ENCODE measurements around the gene RPS15. TPM values are rescaled to one million over a fixed set of nuclear protein-coding genes. Genes with fewer than 3 reads are reported as not detected.
"Not testable (repeated sequence)": the region's sequence is repeated elsewhere in the genome, so short reads cannot be mapped to it uniquely, and the experiment has no call there.

Gene RPS15
- total RNA-seq, 2 donors from 2014 or later = 908 to 922 TPM

- ATAC-seq (peak; percentile 8), DNase-seq (no peak)
- intact Hi-C loops (cut with DNase I, micrococcal nuclease) = no loop called here
These were observed 33.4 kb downstream of the RPS15 start for GRCh38 chr19:1471515-1472160.

- DNase-seq (no peak), ATAC-seq (no peak)
- intact Hi-C loops (cut with DNase I, micrococcal nuclease) = no loop called here
These were observed 34.3 kb downstream of the RPS15 start for GRCh38 chr19:1472231-1473084.

DNA sequence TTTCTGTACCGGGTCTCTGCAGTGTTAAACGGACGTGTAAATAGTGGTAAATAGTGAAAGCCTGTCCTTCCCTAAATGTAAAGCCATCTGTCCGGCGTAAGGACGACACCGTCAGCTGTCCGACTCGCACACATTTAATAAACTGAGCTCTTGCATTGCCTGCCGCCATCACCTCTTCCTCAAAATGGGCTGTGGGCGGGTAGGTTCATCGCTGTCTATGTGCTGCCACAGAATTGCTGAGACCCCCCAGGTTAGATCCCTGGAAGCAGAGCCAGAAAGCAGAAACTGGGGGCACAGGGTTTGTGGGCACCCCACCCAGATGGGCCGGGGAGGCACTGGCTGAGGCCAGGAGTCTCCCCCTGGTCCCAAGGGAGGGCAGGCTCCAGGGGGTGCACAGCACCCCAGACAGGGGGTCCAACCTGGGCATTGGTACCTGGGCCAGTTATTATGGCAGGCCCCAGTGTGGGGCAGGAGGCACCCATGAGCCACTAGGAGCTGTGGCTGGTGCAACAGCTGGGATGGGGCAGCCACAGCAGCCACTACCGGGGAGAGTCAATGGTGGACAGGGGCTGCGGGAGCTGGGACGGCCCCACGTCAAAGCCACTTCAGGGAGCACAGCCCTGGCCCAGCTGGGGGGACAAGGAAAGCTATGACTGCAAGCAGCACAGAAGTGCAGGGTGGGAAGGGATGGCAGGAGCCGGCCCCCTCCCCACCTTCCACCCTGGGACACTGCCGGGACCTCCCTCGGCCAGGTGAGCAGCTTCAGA, 35.1 kb downstream of the RPS15 start:
- DNase-seq (no peak), ATAC-seq (no peak)
- intact Hi-C loops (cut with DNase I, micrococcal nuclease) = no loop called here

DNA sequence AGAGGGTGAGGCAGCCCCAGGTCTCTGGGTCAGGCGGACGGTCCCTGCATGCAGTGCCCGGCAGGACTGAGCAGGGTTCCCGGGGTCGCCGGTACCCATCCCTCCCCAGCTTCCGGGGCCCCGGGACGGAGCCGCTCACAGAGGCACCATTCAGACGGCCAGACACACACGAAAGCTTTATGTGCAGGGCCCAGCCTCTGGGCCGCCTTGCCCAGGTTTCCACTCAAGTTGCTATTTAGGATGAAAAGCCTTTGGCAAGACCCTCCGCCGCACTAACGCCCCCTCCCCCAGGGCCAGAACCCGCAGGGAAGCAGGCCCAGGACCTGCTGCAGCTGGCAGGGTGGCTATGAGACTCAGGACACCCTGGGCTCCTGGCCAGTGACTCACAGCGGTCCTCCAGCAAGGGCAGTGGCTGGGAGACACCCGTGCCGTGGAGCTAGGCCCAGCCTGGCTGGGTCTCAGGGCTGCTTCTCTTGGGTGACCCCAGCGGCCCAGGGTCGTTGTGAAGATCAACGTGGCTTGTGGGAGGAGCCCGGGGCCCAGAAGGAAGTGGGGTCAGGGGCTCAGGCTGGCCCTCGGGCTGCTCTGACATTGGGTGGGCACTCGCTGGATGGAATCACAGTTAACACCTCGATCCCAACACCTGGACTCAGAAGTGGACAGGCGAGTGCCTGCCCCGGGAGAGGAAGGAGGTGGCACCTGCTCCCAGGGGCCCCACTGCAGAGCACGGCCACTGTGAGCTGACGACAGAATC, 36.0 kb downstream of the RPS15 start:
- ATAC-seq = no peak
- intact Hi-C loops (cut with DNase I, micrococcal nuclease) = no loop called here

GRCh38 chr19:1474765-1475351, 36.7 kb downstream of the RPS15 start:
- DNase-seq (no peak), ATAC-seq (no peak)
- intact Hi-C loops (cut with DNase I, micrococcal nuclease) = no loop called here

More for the DNA sequence above, 36.0 kb downstream of the RPS15 start:
- no peak for DNase-seq

- DNase-seq (no peak), ATAC-seq (no peak)
- intact Hi-C loops (cut with DNase I, micrococcal nuclease) = no loop called here
These were observed 37.7 kb downstream of the RPS15 start for GRCh38 chr19:1475751-1476437.

DNA sequence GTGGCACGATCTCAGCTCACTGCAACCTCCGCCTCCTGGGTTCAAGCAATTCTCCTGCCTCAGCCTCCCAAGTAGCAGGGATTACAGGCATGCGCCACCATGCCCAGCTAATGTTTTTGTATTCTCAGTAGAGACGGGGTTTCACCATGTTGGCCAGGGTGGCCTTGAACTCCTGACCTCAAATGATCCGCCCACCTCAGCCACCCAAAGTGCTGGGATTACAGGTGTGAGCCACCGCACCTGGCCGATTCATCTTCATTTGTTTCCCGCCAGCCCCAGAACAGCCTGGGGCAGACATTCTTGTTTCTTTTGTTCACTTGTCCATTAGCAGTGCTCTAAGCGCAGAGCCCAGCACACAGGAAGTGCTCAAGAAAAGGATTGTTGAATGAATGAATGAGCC, 38.9 kb downstream of the RPS15 start:
- intact Hi-C loops (cut with DNase I, micrococcal nuclease); ATAC-seq; DNase-seq: not testable (repeated sequence)

GRCh38 chr19:1478934-1479707, 40.9 kb downstream of the RPS15 start, which contains the start of gene C19orf25:
TSS of gene C19orf25 (minus strand) at chr19:1479215. CDS start at chr19:1478903, 312 bp downstream.
- ATAC-seq (peak; percentile 96), DNase-seq (peak; percentile 96 to 97)
- intact Hi-C loops (cut with DNase I, micrococcal nuclease) = no loop called here

DNA sequence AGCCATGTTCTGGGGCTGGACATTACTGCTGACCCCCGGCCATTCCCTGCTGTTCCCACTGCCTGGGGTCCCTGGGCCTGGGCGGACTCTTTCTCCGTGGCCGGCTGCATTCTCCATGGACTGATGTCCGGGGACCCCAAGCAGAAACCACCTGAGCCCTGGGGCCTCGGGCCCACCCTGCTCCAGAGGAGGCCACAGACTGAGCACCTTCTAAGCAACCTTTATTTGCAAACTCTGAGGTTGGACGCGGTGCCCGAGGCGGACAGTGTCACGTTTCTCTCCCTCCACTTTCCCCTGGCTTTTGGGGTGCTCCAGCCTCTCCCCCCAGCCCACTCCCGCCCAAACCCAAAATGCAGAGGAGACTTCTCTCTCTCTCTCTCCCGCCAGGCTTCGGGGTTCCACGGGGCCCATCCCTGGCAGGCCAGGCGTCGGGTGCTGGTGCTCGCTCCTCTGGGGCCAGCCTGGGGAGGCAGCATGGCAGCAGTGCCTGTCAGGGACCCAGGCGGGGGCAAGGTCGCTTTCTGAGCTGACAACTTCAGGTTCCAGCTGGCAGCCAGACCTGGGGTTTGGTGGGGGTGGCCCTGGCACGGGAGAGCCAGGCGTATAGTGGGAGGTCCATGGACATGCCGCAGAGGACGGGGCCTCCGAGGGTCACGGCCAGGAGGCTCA, 43.2 kb downstream of the RPS15 start:
- no peak for ATAC-seq
- no peak for DNase-seq
- intact Hi-C loops (cut with DNase I, micrococcal nuclease) = no loop called here

DNA sequence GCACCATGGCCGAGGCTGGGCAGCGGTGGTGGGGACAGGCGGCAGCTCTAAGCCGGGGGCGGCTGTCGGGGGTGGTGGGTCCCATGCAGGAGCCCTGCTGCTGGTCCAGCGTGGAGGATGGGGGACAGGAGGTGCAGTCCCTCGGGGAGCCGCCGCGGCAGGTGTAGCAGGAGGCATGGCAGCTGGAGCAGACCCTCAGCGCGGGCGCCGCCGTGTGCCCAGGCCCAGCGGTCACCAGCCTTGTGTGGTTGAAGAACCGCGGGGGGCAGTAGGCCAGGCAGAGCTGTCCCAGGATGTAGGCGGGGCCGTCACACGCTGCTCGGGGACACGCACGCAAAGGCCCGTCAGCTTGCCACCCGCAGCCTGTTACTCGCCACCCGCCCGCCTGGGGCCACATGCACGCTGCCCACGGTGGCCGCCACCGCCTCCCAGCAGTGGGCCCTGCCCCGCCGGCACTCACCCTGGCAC, 43.7 kb downstream of the RPS15 start:
- ATAC-seq = no peak

DNA sequence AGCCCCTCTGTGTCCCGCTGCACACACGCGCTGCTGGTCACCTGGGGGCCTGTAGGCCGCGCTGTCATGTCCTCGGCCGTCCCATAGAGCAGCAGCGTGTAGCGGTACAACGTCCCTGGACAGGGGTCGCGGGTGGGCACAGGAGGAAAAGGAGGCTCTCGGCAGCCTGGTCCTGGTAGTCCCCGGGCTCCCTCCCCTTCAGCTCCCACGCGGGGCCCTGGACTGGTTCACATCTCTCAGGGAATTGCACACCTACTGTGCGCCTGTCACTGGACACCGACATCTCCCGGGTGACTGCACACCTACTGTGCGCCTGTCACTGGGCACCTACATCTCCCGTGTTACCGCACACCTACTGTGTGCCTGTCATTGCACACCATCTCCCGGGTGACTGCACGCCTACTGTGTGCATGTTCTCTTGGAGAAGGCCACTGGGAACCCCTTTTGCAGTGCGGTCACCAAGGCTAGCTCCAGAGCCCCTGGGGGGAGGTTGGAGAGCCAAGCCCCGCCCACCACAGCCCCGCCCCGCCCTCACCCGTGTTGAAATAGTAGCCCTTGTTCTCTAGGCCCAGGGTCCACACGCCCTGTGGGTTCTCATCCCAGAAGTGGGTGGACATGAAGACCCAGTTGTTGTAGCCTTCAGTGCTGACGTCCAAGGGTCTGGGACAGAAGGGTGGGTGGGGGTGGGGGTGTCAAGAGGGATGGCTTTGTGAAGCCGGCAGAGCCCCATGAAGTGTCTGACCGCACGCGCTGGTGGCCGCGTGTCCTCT, 44.4 kb downstream of the RPS15 start:
- DNase-seq = peak in 1 of 2 donors; percentile 10
- no peak for ATAC-seq
- intact Hi-C loops (cut with DNase I, micrococcal nuclease) = no loop called here

More for the DNA sequence above, 43.7 kb downstream of the RPS15 start:
- DNase-seq = peak in 1 of 2 donors; percentile 11
- intact Hi-C loops (cut with DNase I, micrococcal nuclease) = no loop called here

GRCh38 chr19:1483131-1483978, 45.2 kb downstream of the RPS15 start:
- no peak for DNase-seq
- intact Hi-C loops (cut with DNase I, micrococcal nuclease) = no loop called here
- ATAC-seq = no peak

DNA sequence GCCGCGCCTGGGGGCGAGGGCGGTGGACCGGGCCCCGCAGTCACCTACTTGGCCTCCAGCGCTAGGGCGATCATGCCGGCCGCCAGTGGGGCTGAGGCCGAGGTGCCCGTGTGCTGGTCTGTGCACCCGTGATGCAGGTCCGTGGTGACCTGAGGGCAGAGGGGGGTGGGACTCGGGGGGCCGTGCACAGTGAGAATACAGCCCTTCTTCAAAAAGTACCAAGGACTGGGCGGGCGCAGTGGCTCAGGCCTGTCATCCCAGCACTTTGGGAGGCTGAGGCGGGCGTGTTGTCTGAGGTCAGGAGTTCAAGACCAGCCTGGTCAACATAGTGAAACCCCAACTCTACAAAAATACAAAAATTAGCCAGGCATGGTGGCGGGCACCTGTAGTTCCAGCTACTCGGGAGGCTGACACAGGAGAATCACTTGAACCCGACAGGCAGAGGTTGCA, 45.8 kb downstream of the RPS15 start:
- intact Hi-C loops (cut with DNase I, micrococcal nuclease) = no loop called here
- ATAC-seq = no peak
- no peak for DNase-seq

GRCh38 chr19:1486720-1487575, 48.8 kb downstream of the RPS15 start:
- ATAC-seq (no peak), DNase-seq (no peak)
- intact Hi-C loops (cut with DNase I, micrococcal nuclease) = no loop called here
